Measurements from ENCODE around the gene ANKMY1.

The ANKMY1 gene

GRCh38 chr2:240569523-240569997 lies 11.8 kb upstream of the ANKMY1 start:
- H3K9me3 ChIP-seq (ENCODE audit: control insufficient read depth in 5 of 5, low read length in 5 of 5) = no peaks in the 10 kb centered on the region
- no peaks in the 10 kb centered on the region for H3K27me3 ChIP-seq (ENCODE audit: control insufficient read depth in 5 of 5, insufficient read depth in 4 of 5, low read length in 5 of 5)
- H3K4me3 ChIP-seq (ENCODE audit: low read depth in 1 of 5, low read length in 5 of 5) = peak overlapping the region; percentile 65 to 80 (median 77)
- no peak overlapping the region for H3K27ac ChIP-seq (ENCODE audit: low read depth, low read length)
- peaks cover 0 to 32% (median 24%) of the 10 kb centered on the region in 5 donors for H3K36me3 ChIP-seq (ENCODE audit: control insufficient read depth in 5 of 5, insufficient read depth in 5 of 5, low read length in 5 of 5)
- peak overlapping the region in 3 of 5 donors; percentile 57 to 72 (median 60) for H3K9ac ChIP-seq (ENCODE audit: low read length in 5 of 5)
- H3K4me1 ChIP-seq (ENCODE audit: control insufficient read depth in 5 of 5, insufficient read depth in 5 of 5, low read length in 5 of 5) = peaks cover 8 to 59% (median 57%) of the 10 kb centered on the region in 5 donors

- H3K4me1 ChIP-seq (ENCODE audit: control insufficient read depth in 5 of 5, insufficient read depth in 5 of 5, low read length in 5 of 5) = peaks cover 8 to 59% (median 57%) of the 10 kb centered on the region in 5 donors
- peaks cover 0 to 25% (median 17%) of the 10 kb centered on the region in 5 donors for H3K36me3 ChIP-seq (ENCODE audit: control insufficient read depth in 5 of 5, insufficient read depth in 5 of 5, low read length in 5 of 5)
- no peaks in the 10 kb centered on the region for H3K9me3 ChIP-seq (ENCODE audit: control insufficient read depth in 5 of 5, low read length in 5 of 5)
- no peaks in the 10 kb centered on the region for H3K27me3 ChIP-seq (ENCODE audit: control insufficient read depth in 5 of 5, insufficient read depth in 4 of 5, low read length in 5 of 5)
- H3K27ac ChIP-seq (ENCODE audit: low read depth, low read length) = no peak overlapping the region
- H3K4me3 ChIP-seq (ENCODE audit: low read depth in 1 of 5, low read length in 5 of 5) = peak overlapping the region; percentile 65 to 80 (median 77)
- peak overlapping the region in 4 of 5 donors; percentile 13 to 72 (median 58) for H3K9ac ChIP-seq (ENCODE audit: low read length in 5 of 5)
Observed at GRCh38 chr2:240568678-240569522, 11.1 kb upstream of the ANKMY1 start.

GRCh38 chr2:240567872-240568677 lies 10.3 kb upstream of the ANKMY1 start, which contains the start of gene RNPEPL1:
Gene RNPEPL1 (plus strand): TSS chr2:240568484. CDS start chr2:240568587, 103 bp downstream.
- H3K27ac ChIP-seq (ENCODE audit: low read depth, low read length) = peak within 1 kb of the TSS; percentile 76
- H3K36me3 ChIP-seq (ENCODE audit: control insufficient read depth in 5 of 5, insufficient read depth in 5 of 5, low read length in 5 of 5) = peaks cover 0 to 17% (median 10%) of the 10 kb centered on the region in 5 donors
- peak within 1 kb of the TSS; percentile 77 to 81 (median 80) for H3K4me3 ChIP-seq (ENCODE audit: low read depth in 1 of 5, low read length in 5 of 5)

GRCh38 chr2:240567137-240567871 lies 9.5 kb upstream of the ANKMY1 start:
- Histone ChIP-seq H3K4me1 (ENCODE audit: control insufficient read depth in 5 of 5, insufficient read depth in 5 of 5, low read length in 5 of 5) (peaks cover 8 to 65% (median 62%) of the 10 kb centered on the region in 5 donors), H3K9ac (ENCODE audit: low read length in 5 of 5) (peak overlapping the region; percentile 63 to 85 (median 77)), H3K27ac (ENCODE audit: low read depth, low read length) (peak overlapping the region; percentile 76)

More at GRCh38 chr2:240567872-240568677, 10.3 kb upstream of the ANKMY1 start, which contains the start of gene RNPEPL1:
- Histone ChIP-seq H3K27me3 (ENCODE audit: control insufficient read depth in 5 of 5, insufficient read depth in 4 of 5, low read length in 5 of 5) (no peaks in the 10 kb centered on the region), H3K9ac (ENCODE audit: low read length in 5 of 5) (peak within 1 kb of the TSS; percentile 63 to 85 (median 77)), H3K4me1 (ENCODE audit: control insufficient read depth in 5 of 5, insufficient read depth in 5 of 5, low read length in 5 of 5) (peaks cover 8 to 59% (median 57%) of the 10 kb centered on the region in 5 donors), H3K9me3 (ENCODE audit: control insufficient read depth in 5 of 5, low read length in 5 of 5) (no peaks in the 10 kb centered on the region)

GRCh38 chr2:240566203-240567136 lies 8.7 kb upstream of the ANKMY1 start:
- Histone ChIP-seq H3K4me3 (ENCODE audit: low read depth in 1 of 5, low read length in 5 of 5) (peak overlapping the region; percentile 60 to 81 (median 77)), H3K9me3 (ENCODE audit: control insufficient read depth in 5 of 5, low read length in 5 of 5) (no peaks in the 10 kb centered on the region), H3K36me3 (ENCODE audit: control insufficient read depth in 5 of 5, insufficient read depth in 5 of 5, low read length in 5 of 5) (peaks cover 0 to 2% (median 0%) of the 10 kb centered on the region in 5 donors), H3K27me3 (ENCODE audit: control insufficient read depth in 5 of 5, insufficient read depth in 4 of 5, low read length in 5 of 5) (no peaks in the 10 kb centered on the region), H3K4me1 (ENCODE audit: control insufficient read depth in 5 of 5, insufficient read depth in 5 of 5, low read length in 5 of 5) (peaks cover 8 to 72% (median 67%) of the 10 kb centered on the region in 5 donors), H3K27ac (ENCODE audit: low read depth, low read length) (peak overlapping the region; percentile 72), H3K9ac (ENCODE audit: low read length in 5 of 5) (peak overlapping the region in 4 of 5 donors; percentile 62 to 71 (median 67))

More at GRCh38 chr2:240567137-240567871, 9.5 kb upstream of the ANKMY1 start:
- Histone ChIP-seq H3K4me3 (ENCODE audit: low read depth in 1 of 5, low read length in 5 of 5) (peak overlapping the region; percentile 70 to 81 (median 77)), H3K27me3 (ENCODE audit: control insufficient read depth in 5 of 5, insufficient read depth in 4 of 5, low read length in 5 of 5) (no peaks in the 10 kb centered on the region), H3K9me3 (ENCODE audit: control insufficient read depth in 5 of 5, low read length in 5 of 5) (no peaks in the 10 kb centered on the region), H3K36me3 (ENCODE audit: control insufficient read depth in 5 of 5, insufficient read depth in 5 of 5, low read length in 5 of 5) (peaks cover 0 to 9% (median 4%) of the 10 kb centered on the region in 5 donors)

GRCh38 chr2:240565333-240566202 lies 7.8 kb upstream of the ANKMY1 start:
- H3K27me3 ChIP-seq (ENCODE audit: control insufficient read depth in 5 of 5, insufficient read depth in 4 of 5, low read length in 5 of 5) = no peaks in the 10 kb centered on the region
- no peaks in the 10 kb centered on the region for H3K9me3 ChIP-seq (ENCODE audit: control insufficient read depth in 5 of 5, low read length in 5 of 5)
- peak overlapping the region in 4 of 5 donors; percentile 58 to 71 (median 66) for H3K9ac ChIP-seq (ENCODE audit: low read length in 5 of 5)
- peak overlapping the region; percentile 37 to 77 (median 53) for H3K4me3 ChIP-seq (ENCODE audit: low read depth in 1 of 5, low read length in 5 of 5)
- H3K27ac ChIP-seq (ENCODE audit: low read depth, low read length) = peak overlapping the region; percentile 72
- no peaks in the 10 kb centered on the region for H3K36me3 ChIP-seq (ENCODE audit: control insufficient read depth in 5 of 5, insufficient read depth in 5 of 5, low read length in 5 of 5)
- peaks cover 8 to 68% (median 62%) of the 10 kb centered on the region in 5 donors for H3K4me1 ChIP-seq (ENCODE audit: control insufficient read depth in 5 of 5, insufficient read depth in 5 of 5, low read length in 5 of 5)

- Histone ChIP-seq H3K36me3 (ENCODE audit: control insufficient read depth in 5 of 5, insufficient read depth in 5 of 5, low read length in 5 of 5) (no peaks in the 10 kb centered on the region), H3K9ac (ENCODE audit: low read length in 5 of 5) (no peak overlapping the region), H3K27ac (ENCODE audit: low read depth, low read length) (no peak overlapping the region), H3K9me3 (ENCODE audit: control insufficient read depth in 5 of 5, low read length in 5 of 5) (no peaks in the 10 kb centered on the region), H3K27me3 (ENCODE audit: control insufficient read depth in 5 of 5, insufficient read depth in 4 of 5, low read length in 5 of 5) (no peaks in the 10 kb centered on the region), H3K4me1 (ENCODE audit: control insufficient read depth in 5 of 5, insufficient read depth in 5 of 5, low read length in 5 of 5) (peaks cover 8 to 63% (median 58%) of the 10 kb centered on the region in 5 donors), H3K4me3 (ENCODE audit: low read depth in 1 of 5, low read length in 5 of 5) (peak overlapping the region in 1 of 5 donors; percentile 77)
Observed at GRCh38 chr2:240564561-240565332, 7.0 kb upstream of the ANKMY1 start.

Data from subcutaneous abdominal adipose tissue (tissue), 5 donors.